ENCODE measurements around the gene DSCAML1.
"Not testable (repeated sequence)": the region's sequence is repeated elsewhere in the genome, so short reads cannot be mapped to it uniquely, and the experiment has no call there.

The DSCAML1 gene

DNA sequence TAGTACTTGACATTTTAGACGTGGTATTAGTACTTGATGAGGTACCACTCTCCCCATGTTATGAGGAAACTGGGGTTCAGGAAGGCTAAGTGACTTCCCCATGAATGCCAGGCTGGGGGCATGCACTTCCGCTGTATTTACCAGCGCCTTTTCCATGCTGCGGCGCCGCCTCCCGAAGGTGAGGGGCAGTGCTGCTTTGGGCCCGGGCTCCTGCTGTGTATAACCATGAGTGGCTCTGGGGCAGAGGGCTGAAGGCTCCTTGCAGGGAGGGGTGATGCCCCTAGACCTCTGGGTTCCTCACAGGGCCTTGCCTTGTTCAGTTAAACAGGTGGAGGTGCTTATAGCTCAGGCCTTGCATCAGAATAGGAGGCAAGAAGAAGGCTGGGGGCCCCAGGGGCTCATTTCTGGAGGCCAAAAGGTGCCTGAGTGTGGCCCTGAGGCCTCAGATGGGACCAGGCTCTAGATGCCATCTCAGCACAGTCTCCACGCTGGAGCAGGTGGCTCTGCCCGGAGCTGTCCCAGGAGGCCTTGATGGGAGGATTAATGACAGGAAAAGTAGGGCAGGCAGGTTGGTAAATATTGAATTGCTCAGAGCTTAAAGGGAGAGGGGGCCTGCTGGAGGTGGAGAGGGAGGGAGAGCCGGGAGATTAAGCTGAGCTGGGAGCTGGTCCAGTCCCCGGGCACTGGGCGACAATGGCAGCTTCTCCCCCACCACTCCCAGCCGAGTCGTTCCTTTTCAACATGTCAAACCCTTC is 339.8 kb downstream of the DSCAML1 start:
- no peak overlapping the region for H3K4me3 ChIP-seq (replicated peaks; ENCODE audit: low read depth, low read length)
- no peak for DNase-seq (ENCODE audit: low read depth)
- no peak for TF ChIP-seq CTCF (IDR thresholded peaks at IDR 0.05; ENCODE audit: low read length, missing control alignments)

GRCh38 chr11:117456721-117457029 is 340.3 kb downstream of the DSCAML1 start:
- H3K4me3 ChIP-seq (replicated peaks; ENCODE audit: low read depth, low read length); DNase-seq (ENCODE audit: low read depth): not testable (repeated sequence)

DNA sequence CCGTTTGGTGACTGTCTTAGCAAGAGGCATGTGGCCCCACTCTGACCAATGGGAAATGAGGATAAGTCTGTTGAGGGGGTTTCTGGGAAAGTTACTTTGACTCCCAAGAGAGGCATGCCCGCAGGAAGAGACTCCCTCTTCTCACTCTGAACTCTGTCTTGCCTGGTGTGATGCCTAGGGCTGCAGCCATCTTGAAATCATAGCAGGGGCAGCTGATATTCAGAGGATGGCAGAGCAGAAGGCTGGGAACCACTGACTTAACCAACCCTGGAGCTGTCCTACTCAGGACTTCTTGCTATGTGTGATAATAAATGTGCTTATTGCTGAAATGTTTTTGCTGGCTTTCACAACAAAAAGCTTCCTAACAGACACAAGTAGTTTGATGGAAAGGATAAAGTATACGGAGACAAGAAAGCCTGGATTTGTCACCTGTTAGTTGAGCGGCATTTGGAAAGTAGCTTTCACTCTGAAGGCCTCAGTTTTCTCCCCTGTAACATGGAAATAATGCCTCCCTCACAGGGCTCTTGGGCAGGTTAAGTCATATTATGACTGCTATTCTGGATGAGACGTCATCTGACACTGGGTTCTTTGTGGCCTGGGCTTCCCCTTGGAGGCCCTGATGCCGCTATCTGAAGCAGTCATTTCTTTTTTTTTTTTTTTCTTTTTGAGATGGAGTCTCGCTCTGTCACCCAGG is 340.8 kb downstream of the DSCAML1 start:
- no peak overlapping the region for H3K4me3 ChIP-seq (replicated peaks; ENCODE audit: low read depth, low read length)
- no peak for DNase-seq (ENCODE audit: low read depth)

DNA sequence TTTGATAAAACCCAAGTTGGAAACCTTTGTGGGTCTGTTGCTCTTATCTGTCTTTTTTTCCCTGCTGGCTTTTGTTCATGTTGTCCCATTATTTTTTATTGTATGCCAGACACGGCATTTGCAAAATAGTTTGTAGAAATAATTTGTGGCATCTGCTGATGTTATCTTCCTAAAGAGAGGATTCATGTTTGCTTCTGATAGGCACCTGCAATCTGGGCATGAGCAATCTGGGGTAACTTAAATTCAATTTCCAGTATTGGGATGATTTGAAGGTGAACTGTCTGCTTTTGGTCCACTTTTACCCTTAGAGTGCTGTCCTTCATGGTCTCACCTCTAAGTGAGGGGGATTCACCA is 342.5 kb downstream of the DSCAML1 start:
- no peak for TF ChIP-seq CTCF (IDR thresholded peaks at IDR 0.05; ENCODE audit: low read length, missing control alignments)
- H3K4me3 ChIP-seq (replicated peaks; ENCODE audit: low read depth, low read length), result no peak overlapping the region
- DNase-seq (ENCODE audit: low read depth), result no peak

More for the DNA sequence above, 340.8 kb downstream of the DSCAML1 start:
- TF ChIP-seq CTCF (IDR thresholded peaks at IDR 0.05; ENCODE audit: low read length, missing control alignments), result no peak

DNA sequence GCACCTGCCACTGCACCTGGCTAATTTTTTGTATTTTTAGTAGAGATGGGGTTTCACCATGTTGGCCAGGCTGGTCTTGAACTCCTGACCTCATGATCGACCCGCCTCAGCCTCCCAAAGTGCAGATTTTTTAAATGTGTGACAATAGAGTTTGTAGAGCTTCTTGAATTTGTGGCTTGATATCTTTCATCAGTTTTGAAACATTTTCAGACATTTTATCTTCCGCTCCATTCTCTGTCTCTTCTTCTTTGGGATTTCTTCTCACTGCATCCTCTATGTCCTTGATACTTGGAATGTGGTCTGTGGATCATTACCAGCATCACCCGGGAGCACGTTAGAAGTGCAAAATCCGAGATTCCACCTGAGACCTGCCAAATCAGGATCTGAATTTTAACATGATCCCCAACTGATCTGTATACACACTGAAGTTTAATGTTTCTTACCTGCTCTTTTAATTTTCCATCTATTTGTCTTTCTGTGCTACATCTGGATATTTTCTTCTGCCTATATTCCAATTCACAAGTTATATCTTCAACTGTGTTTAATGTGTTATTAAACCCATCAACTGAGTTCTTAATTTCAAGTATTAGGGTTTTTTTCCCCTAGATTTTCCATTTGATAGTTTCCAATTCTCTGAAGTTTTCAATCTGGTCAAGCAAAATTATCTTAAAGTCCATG is 343.0 kb downstream of the DSCAML1 start:
- no peak for TF ChIP-seq CTCF (IDR thresholded peaks at IDR 0.05; ENCODE audit: low read length, missing control alignments)
- no peak overlapping the region for H3K4me3 ChIP-seq (replicated peaks; ENCODE audit: low read depth, low read length)
- DNase-seq (ENCODE audit: low read depth), result no peak

GRCh38 chr11:117449111-117449693 is 347.8 kb downstream of the DSCAML1 start:
- H3K4me3 ChIP-seq (replicated peaks; ENCODE audit: low read depth, low read length), result no peak overlapping the region
- no peak for TF ChIP-seq CTCF (IDR thresholded peaks at IDR 0.05; ENCODE audit: low read length, missing control alignments)
- DNase-seq (ENCODE audit: low read depth), result no peak
